ENCODE measurements around the gene ARID3A.

ARID3A gene

GRCh38 chr19:932648-933552, 7.1 kb downstream of the ARID3A start:
- DNase-seq = no peak

- DNase-seq = no peak
Observed at GRCh38 chr19:933553-933882, 7.7 kb downstream of the ARID3A start.

GRCh38 chr19:934197-934840, 8.5 kb downstream of the ARID3A start:
- no peak for DNase-seq

GRCh38 chr19:934865-935479, 9.1 kb downstream of the ARID3A start:
- no peak for DNase-seq

- no peak for DNase-seq
Observed at GRCh38 chr19:936175-936546, 10.3 kb downstream of the ARID3A start.

GRCh38 chr19:937259-937694, 11.4 kb downstream of the ARID3A start:
- no peak for DNase-seq

GRCh38 chr19:938233-938923, 12.5 kb downstream of the ARID3A start:
- no peak for DNase-seq

GRCh38 chr19:939439-939838, 13.6 kb downstream of the ARID3A start:
- no peak for DNase-seq

- DNase-seq = no peak
Observed at GRCh38 chr19:939922-940321, 14.1 kb downstream of the ARID3A start.

- DNase-seq = peak; percentile 55
Observed at GRCh38 chr19:940591-941291, 14.9 kb downstream of the ARID3A start.

- DNase-seq = no peak
Observed at GRCh38 chr19:941292-942132, 15.7 kb downstream of the ARID3A start.

- DNase-seq = no peak
Observed at GRCh38 chr19:942133-942645, 16.4 kb downstream of the ARID3A start.

GRCh38 chr19:943551-944170, 17.8 kb downstream of the ARID3A start:
- DNase-seq = no peak

GRCh38 chr19:944171-944567, 18.3 kb downstream of the ARID3A start:
- DNase-seq = no peak

- no peak for DNase-seq
Observed at GRCh38 chr19:944663-945241, 18.9 kb downstream of the ARID3A start.

GRCh38 chr19:945401-946252, 19.8 kb downstream of the ARID3A start:
- DNase-seq = no peak

GRCh38 chr19:947090-947706, 21.4 kb downstream of the ARID3A start:
- no peak for DNase-seq

GRCh38 chr19:947707-948539, 22.1 kb downstream of the ARID3A start:
- DNase-seq = no peak

Data from activated CD4-positive, alpha-beta T cell treated with anti-CD3 and anti-CD28 coated beads for 1 hour (primary cell).